Activated CD4-positive, alpha-beta T cell treated with anti-CD3 and anti-CD28 coated beads, Interleukin-10, Interleukin-2, amounts not matched to agents 100 ng/mL and 50 ng/mL, durations not matched to agents 16 hours and 8 hours (primary cell): ENCODE data around the gene CRLF3.
"Not testable (repeated sequence)": the region's sequence is repeated elsewhere in the genome, so short reads cannot be mapped to it uniquely, and the experiment has no call there.

ENCODE experiments used
- DNase-seq: peaks from one replicate; pipeline ENCODE4 v3.0.0-alpha.2; 2020

CRLF3 gene

DNA sequence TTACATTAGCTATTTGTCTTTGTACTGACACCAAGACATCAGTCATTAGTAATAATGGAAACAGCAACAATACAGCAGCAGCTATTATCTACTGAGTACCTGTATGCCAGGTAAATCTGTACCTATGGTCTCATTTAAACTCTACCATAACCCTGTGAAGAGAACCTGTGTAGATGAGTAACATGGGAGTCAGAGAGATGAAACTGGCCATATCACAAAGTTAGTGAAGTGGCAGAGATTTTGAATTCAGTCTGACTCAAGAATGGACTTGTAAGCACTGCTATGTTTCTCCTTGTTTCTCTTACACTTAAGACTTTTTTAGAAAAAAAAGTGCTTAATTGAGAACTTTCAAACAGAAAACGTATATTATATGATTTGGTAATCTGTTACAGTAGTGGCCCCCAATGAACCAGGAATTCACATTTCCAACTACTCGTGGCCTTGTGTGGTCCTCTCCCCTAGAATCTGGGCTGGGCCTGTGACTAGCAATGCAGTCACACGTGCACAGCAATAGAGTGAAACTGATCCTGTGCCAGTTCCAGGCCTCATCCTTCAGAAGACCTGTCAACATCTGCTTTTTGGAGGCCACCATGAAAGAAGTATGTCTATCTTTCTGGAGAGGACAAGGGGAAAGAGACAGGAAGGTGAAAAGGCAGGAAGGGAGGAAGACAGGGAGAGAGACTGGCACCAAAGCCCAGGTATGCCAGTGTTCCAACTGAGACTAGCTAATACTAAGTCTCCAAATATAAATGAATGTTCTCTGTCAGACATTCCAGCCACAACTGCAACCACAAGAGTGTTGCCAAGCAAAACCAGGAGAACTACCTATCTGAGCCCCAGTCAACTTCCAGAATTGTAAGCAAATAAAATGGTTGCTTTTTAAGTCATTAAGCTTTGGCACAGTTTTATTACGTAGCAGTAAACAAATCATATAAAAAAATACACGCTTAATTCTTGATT, 12.0 kb downstream of the CRLF3 start:
- DNase-seq: no peak

DNA sequence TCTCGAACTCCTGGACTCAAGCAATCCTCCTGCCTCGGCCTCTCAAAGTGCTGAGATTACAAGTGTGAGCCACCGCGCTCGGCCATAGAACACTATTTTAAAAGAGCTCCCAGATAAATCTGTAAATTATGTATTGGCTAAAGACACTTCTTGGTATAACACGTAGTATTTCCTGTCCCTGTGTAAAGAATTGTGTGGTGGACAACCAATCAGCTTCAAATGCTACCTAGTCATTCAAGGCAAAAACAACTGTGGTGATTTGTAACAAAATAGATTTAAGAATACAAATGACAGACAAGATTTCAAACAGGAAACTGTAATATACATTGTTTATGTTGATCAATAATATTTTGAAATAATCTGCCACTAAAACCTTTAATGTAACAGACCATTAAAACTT, 14.6 kb downstream of the CRLF3 start:
- no peak for DNase-seq

DNA sequence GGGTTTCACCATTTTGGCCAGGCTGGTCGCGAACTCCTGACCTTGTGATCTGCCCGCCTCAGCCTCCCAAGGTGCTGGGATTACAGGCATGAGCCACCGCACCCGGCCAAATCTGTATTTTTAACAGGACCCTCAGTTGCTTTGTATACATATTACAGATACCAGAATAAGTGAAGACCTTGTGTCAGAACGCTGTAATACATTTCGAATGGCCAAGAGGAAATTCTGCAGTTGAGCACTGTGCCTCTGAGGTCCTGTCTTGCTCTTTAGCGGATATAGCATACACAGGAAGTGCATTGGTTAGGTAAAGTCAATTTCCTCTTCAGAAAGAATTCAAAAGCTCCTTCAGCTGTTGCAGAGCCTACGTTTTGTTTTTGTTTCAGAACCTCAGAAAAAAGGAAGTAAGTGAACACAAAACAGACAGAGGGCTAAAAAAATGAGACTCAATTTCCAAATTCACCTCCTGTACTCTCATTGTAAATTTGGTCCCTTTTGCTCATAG, 15.7 kb downstream of the CRLF3 start:
- DNase-seq: peak; percentile 82

DNA sequence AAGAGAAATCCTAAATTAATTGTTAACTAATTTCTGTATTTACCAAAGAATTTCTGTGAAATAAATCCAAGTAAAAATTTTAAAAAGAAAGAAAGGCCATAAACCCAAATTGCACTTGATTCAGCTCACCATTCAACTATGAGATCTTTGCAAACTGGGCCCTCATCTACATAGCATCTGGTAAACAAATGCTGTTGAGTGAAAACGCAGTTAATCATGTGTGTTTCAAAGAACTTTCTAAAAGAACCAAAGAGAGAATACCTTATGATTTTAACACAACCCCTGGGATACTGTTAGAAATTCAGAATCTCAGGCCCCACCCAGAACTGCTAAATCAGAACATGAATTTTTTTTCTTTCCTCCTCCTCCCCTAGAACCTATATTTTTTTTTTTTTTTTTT, 16.6 kb downstream of the CRLF3 start:
- no peak for DNase-seq

DNA sequence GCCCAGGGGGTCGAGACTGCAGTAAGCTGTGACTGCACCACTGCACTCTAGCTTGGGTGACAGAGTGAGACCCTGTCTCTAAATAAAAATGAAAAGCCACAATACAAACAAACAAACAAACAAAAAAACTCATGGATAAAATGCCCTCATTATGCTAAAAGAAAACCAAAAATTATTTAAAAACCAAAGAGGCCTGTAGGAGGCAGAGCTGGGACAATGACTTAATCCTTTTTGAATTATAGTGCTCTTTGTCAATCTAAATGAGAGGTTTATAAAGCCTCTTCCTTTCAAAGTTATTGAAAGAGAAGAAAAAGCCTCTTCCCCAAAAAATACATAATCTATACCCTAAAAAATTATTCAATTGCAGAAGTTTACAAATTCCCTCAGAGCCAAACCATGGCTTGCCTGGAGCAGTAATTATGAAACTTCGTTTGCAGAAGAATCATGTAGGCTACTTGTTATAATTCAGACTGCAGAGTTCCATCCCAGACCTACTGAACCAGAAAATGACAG, 18.5 kb downstream of the CRLF3 start:
- no peak for DNase-seq

DNA sequence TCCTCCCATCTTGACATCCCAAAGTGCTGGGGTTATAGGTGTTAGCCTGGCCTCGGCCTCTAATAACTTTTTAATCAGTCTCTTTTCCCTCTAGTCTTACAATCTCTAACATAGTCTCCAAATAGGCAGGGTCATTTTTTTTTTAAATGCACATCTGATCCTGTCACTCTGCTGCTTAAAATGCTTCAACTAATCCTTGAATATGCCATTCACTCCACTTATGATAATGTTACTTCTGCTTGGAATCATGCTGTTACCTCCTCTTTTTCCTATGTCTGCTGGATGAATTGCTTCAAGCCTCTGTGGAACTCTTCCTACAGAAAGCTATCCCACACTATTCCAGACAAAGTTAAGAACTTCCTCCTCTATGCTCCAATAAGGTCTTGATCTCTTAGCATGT, 22.8 kb downstream of the CRLF3 start:
- no peak for DNase-seq

DNA sequence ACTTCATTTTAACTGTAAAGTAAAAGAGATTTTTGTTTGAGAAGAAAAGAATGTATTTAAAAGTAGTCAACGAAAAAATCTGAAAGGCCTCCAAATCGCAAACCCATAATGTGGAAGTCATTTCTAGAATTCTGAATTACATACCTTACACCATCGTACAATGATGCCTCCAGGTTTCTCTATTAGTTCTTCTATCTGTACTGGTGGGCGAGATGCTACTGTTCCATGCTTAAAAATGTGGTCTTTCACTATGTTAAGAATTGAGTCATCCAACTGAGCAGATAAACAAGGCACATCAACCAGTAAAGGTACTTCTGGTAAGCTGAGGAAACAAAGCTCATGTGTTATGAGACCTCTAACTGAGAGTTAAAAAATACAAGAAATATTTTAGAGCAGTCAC, 28.5 kb downstream of the CRLF3 start:
- DNase-seq: peak; percentile 85

DNA sequence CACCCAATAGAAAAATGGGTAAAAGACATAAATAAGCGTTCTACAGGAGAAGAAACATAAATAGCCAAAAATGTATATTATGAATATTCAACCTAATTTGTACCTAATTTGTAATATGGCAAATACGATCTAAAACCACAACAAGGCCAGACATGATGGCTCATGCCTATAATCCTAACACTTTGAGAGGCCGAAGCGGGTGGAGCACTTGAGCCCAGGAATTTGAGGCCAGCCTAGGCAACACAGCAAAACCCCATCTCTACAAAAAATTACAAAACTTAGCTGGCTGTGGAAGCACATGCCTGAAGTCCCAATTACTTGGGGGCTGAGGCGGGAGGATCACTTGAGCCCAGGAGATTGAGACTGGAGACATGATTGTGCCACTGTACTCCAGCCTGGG, 30.1 kb downstream of the CRLF3 start:
- DNase-seq: no peak

DNA sequence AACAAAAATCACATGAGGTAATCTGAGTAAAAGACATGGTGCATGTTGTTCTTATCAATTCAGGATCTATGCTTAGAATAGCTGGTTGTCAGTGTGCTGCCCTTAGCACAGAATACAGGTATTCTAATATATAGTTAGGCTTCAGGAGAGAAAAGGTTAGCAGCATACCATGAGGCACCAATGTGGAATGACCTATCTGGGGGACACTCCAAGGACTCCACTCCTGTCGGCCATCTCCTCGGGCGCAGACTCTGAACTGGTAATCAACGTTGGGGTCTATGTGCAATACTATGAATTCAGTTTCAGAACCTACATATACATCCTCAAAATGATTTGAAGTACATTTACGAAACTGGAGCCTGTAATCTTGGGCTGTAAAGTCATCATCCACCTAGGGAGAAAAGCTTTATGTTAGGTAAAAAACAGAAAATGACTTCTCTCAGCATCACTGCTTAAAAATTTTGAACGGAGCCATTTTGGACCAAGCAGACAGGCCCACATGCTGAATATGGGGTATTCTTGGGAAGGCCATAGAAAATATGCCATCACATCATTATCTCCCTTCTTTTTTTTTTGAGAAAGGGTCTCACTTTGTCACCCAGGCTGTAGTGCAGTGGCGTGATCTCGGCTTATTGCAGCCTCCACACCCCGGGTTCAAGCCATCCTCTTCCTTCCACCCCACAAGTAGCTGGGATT, 31.1 kb downstream of the CRLF3 start:
- DNase-seq: no peak

DNA sequence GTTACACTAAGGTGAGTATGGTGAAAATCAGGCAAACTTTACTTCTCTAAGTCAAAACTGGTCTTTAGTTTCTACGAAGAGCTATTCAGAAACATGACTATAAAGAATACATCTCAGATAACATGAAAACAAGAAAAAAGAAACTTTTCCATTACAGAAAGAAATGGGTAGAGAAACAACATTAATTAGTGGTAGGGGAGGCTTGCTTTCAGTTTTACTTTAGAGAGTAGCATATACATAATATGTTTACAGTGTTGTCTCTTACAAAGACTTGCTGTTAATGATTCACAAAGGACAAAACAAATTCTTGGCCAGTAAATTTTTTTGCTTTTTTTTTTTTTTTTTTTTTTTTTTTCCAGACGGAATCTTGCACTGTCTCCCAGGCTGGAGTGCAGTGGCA, 34.2 kb downstream of the CRLF3 start:
- DNase-seq: no peak

DNA sequence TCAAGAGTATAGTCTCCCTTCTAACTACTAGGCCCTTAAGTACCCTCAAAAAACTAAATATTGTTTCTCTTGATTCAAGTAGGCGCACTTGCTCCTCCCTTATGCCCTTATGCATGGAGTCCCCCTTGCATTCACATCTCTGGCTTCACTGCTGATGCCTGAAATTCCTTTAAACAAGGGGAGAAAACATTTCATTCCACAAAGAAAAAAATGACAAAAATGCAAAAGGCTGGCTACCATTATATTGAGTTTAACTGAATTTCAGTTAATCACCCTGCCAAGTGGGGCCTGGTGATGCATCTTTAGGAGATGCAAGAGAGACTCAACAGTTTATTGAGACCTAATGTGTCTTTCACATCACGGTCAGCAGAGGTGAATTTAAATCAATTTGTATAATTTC, 35.6 kb downstream of the CRLF3 start:
- DNase-seq: no peak

DNA sequence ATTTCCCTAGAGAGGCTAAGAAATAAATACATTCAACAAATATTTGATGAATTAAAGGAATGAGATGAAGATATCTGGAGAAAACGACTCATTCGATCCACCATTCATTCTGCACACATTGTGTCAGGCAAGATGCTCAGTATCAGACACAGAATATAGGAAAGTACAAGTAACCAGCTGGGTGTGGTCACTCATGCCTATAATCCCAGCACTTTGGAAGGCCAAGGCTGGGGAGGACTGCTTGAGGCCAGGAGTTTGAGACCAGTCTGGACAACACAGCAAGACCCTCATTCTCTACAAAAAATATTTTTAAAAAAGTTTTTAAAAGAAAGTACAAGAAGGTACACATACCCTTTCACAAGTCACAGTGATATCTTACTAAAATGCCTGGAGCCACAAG, 42.3 kb downstream of the CRLF3 start:
- no peak for DNase-seq

DNA sequence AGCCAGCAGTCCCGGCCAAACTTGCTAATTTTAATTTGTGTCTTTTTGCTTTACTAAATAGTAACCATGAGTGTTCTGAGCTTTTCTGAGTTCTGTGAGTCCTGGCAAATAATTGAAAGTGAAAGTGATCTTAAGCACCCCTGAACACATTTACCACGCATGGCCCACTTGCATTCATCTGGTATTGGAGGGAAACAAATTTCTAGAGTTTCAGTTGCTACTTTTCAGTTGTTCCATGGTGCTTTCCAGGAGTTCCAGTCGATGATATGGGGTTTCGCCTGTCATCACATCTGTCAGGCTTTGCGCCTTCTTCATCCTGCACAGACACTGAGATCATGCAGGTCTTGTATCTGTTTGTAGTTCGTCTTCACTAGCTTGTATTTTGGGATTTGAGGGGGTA, 44.1 kb downstream of the CRLF3 start:
- DNase-seq: peak; percentile 43

DNA sequence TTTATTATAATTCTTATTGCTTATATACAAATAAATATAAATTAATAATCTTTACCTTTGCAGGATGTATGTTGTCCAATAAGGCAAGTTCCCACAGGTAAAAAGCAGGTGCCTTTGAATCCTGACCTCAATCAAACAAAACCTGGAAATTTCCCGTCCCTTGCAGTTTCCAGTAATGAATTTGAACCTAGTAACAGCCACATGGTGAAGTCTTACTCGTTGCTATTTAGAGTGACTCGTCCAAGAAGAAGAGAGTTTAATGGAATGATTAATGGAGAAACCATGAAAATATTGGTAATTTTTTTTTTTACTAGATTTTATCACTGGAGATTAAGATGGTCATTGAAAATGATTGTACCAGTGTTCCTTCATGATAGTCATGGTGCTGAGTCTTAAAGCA, 55.7 kb downstream of the CRLF3 start:
- not testable (repeated sequence) for DNase-seq

DNA sequence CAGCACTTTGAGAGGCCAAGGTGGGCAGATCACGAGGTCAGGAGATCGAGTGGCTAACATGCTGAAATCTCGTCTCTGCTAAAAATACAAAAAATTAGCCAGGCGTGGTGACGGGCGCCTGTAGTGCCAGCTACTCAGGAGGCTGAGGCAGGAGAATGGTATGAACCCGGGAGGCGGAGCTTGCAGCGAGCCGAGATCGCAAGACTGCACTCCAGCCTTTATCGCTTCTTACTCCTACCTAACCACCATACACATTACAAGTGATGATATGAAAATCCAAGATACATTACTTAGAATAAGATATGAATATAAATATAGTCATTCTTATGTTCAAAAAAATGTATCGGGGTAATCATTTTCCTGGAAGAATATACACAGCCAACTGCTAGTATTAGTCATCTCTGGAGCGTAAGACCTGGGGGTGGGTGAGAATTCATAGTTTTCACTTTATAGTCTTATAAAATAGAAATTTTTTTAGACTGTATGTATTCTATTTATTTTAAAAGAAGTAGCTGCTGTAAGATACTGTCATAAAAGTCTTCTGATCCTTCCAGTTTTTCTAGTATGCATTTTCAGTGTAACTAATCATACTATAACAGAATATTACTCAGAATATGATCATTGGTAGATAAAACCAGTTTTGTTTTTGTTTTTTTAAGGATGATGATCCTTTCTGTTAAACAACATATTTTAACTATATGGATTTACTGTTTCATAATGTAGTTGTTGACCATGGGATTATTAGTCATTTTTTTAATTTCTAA, 56.7 kb downstream of the CRLF3 start:
- peak; percentile 11 for DNase-seq

DNA sequence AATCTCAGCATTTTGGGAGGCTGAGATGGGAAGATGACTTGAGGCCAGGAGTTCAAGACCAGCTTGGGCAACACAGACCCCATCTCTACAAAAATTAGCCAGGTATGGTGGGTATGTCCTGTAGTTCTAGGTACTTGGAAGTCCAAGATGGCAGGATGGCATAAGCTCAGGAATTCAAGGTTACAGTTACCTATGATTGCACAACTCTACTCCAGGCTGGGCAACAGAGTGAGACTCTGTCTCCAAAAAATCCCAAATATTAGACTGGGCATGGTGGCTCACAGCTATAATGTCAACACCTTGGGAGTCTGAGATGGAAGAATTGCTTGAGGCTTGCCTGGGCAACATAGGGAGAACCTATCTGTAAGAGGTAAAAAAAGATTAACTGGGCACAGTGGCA, 63.4 kb downstream of the CRLF3 start:
- DNase-seq: no peak

DNA sequence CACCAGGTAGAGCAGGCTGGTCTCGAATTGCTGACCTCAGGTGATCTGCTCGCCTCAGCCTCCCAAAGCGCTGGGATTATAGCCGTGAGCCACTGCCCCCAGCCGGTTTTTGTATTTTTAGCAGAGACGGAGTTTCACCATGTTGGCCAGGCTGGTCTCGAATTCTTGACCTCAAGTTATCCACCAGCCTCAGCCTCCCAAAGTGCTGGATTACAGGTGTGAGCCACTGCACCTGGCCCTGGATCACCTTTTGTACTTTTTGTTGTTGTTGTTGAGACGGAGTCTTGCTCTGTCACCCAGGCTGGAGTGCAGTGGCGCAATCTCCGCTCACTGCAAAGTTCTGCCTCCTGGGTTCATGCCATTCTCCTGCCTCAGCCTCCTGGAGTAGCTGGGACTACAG, 71.2 kb downstream of the CRLF3 start:
- DNase-seq: not testable (repeated sequence)

DNA sequence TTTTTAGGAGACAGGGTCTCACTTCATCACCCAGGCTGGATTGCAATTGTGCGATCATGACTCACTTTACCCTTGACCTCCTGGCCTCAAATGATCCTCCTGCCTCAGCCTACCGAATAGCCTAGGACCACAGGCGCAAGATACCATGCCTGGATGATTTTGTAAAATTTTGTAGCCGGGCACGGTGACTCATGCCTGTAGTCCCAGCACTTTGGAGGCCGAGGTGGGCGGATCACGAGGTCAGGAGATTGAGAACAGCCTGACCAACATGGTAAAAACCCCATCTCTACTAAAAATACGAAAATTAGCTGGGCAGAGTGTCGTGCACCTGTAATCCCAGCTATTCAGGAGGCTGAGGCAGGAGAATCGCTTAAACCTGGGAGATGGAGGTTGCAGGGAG, 73.5 kb downstream of the CRLF3 start:
- not testable (repeated sequence) for DNase-seq

DNA sequence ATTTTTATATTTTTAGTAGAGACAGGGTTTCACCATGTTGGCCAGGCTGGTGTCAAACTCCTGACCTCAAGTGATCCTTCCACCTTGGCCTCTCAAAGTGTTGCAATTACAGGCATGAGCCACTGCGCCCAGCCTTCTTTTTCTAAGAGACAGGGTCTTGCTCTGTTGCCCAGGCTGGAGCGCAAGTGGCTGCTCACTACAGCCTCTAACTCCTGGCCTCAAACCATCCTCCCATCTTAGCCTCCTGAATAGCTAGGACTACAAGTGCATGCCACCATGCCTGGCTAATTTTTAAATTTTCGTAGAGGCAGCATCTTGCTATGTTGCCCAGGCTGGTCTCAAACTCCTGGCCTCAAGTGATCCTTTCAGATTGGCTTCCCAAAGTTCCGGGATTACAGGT, 76.9 kb downstream of the CRLF3 start:
- DNase-seq: not testable (repeated sequence)

DNA sequence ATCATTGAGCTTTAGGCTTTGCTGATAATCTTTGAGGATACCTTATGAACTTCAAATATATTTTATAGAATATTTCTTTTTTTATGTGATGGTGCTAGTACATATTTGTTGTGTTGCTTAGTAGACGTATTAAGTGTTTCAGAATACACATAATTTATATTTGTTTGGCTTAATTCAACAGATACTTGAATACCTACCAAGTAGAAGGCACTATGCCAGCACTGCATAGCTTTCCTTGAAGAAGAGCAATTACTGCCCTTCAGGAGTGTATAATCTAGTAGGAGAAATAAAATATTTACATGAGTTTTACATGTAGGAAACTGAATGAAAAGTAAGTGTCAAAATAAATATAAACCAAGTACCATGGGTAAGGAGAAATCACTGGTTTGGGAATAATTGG, 81.8 kb downstream of the CRLF3 start:
- DNase-seq: not testable (repeated sequence)

DNA sequence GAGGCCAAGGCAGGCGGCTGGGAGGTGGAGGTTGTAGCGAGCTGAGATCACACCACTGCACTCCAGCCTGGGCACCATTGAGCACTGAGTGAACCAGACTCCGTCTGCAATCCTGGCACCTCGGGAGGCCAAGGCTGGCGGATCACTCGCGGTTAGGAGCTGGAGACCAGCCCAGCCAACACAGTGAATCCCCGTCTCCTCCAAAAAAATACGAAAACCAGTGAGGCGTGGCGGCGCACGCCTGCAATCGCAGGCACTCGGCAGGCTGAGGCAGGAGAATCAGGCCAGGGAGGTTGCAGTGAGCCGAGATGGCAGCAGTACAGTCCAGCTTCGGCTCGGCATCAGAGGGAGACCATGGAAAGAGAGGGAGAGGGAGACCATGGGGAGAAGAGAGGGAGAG, 88.1 kb downstream of the CRLF3 start:
- not testable (repeated sequence) for DNase-seq

DNA sequence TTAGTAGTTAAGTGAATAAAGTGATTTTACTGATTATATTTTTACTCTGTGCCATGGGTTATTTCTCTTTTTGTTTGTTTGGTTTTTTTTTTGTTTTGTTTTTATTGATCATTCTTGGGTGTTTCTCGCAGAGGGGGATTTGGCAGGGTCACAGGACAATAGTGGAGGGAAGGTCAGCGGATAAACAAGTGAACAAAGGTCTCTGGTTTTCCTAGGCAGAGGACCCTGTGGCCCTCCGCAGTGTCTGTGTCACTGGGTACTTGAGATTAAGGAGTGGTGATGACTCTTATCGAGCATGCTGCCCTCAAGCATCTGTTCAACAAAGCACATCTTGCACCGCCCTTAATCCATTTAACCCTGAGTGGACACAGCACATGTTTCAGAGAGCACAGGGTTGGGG, 88.8 kb downstream of the CRLF3 start:
- not testable (repeated sequence) for DNase-seq

DNA sequence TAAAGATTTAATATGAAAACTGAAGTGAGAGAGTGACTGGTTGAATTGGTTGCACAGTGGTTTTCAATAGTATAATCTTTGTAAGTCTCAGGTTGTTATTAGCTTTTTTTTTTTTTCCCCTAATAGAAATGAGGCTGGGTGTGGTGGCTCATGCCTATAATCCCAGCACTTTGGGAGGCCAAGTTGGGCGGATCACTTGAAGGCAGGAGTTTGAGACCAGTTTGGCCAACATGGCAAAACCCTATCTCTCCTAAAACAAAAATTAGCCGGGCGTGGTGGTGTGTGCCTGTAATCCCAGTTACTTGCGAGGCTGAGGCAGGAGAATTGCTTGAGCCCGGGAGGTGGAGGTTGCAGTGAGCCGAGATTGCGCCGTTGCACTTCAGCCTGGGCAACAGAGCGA, 89.3 kb downstream of the CRLF3 start:
- DNase-seq: not testable (repeated sequence)
